WI38 (cell line): ENCODE measurements around the gene ADCYAP1R1.

Source experiments
- H3K4me3 ChIP-seq: 2 replicates; pipeline ENCODE4 v1.5.1; 2011; ENCODE audit warnings: low read depth, mild to moderate bottlenecking, control low read depth, low read length
- CTCF ChIP-seq: IDR thresholded peaks from 2 replicates; pipeline ENCODE4 v1.5.1; 2012; ENCODE audit warnings: low read depth, mild to moderate bottlenecking, control low read depth, low read length

ADCYAP1R1 gene

GRCh38 chr7:31074403-31075085 is 22.4 kb downstream of the ADCYAP1R1 start:
- TF ChIP-seq CTCF: no peak
- no peak overlapping the region for H3K4me3 ChIP-seq

GRCh38 chr7:31075086-31075405 is 22.9 kb downstream of the ADCYAP1R1 start:
- no peak overlapping the region for H3K4me3 ChIP-seq
- no peak for TF ChIP-seq CTCF

- TF ChIP-seq CTCF: no peak
- H3K4me3 ChIP-seq: no peak overlapping the region
Observed at GRCh38 chr7:31076051-31076450, 23.9 kb downstream of the ADCYAP1R1 start.

- TF ChIP-seq CTCF: no peak
- no peak overlapping the region for H3K4me3 ChIP-seq
Observed at GRCh38 chr7:31076641-31077310, 24.7 kb downstream of the ADCYAP1R1 start.

GRCh38 chr7:31077484-31078362 is 25.6 kb downstream of the ADCYAP1R1 start:
- H3K4me3 ChIP-seq: no peak overlapping the region
- TF ChIP-seq CTCF: no peak

GRCh38 chr7:31078363-31078990 is 26.4 kb downstream of the ADCYAP1R1 start:
- no peak for TF ChIP-seq CTCF

More at GRCh38 chr7:31078363-31078990, 26.4 kb downstream of the ADCYAP1R1 start:
- H3K4me3 ChIP-seq: no peak overlapping the region
